ENCODE results near the gene SERGEF. TPM values are rescaled to one million over a fixed set of nuclear protein-coding genes. Genes with fewer than 3 reads are reported as not detected.

SERGEF gene
- total RNA-seq, 4 donors from 2014 or later, result 17.1 to 39.3 (median 33.1) TPM

DNA sequence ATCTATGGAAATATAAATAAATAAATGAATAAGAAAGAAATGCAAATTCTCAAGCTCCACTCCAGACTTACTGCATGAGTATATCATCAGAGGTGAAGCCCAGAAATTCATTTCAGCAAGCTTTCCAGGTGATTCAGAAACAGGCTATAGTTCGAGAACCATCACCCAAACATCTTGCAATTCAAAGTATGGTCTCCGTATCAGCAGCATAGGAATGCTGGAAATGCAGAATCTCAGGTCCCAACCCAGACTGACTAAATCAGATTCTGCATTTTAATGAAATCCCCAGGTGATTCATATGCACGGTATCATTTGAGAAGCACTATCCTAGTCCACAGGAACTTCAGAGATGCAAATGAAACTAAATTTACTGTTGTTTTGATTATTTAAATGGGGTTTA lies 95.3 kb downstream of the SERGEF start:
- DNase-seq (ENCODE audit: low spot score in 2 of 2), result no peak
- no peak overlapping the region for H3K4me3 ChIP-seq (ENCODE audit: low read depth, poor library complexity, severe bottlenecking)
- intact Hi-C loops (cut with DNase I; ENCODE audit: low total_unique reads), result no loop called here
- 92 to 98% methylated on average over 3 of the region's 3 CpGs for WGBS, 2 donors
- TF ChIP-seq, protein P1, sequence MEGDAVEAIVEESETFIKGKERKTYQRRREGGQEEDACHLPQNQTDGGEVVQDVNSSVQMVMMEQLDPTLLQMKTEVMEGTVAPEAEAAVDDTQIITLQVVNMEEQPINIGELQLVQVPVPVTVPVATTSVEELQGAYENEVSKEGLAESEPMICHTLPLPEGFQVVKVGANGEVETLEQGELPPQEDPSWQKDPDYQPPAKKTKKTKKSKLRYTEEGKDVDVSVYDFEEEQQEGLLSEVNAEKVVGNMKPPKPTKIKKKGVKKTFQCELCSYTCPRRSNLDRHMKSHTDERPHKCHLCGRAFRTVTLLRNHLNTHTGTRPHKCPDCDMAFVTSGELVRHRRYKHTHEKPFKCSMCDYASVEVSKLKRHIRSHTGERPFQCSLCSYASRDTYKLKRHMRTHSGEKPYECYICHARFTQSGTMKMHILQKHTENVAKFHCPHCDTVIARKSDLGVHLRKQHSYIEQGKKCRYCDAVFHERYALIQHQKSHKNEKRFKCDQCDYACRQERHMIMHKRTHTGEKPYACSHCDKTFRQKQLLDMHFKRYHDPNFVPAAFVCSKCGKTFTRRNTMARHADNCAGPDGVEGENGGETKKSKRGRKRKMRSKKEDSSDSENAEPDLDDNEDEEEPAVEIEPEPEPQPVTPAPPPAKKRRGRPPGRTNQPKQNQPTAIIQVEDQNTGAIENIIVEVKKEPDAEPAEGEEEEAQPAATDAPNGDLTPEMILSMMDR (IDR thresholded peaks at IDR 0.05), result no peak
- no peak for TF ChIP-seq POLR2A (IDR thresholded peaks at IDR 0.05)

DNA sequence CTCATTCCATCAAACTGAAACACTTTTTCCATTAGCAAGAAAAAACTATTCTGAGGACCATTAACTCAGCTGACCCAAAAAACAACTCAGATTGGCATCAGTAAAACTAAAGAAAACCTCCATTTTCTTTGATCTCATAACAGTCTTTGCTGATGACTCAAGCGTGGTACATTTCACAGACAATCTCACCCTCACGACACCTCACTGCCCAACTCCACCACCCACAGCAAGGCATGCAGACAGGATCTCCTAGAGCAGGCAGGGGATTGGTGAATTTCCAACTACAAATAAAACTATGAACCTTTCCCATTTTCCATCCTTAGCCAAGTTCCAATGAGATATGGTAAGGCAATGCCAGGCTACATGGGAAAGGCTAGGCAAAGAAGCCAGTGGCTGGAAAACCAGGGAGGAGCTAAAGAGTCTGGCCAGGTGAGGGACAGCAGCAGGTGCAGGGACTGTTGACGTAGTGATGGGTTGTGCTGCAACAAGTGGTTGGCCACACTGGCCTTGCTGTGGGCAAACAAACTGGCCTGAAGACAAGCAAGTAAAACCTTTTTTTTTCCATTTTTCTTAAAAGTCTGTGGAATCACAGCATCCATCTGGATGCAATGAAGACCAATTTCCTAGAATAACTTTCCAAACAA lies 97.2 kb downstream of the SERGEF start:
- intact Hi-C loops (cut with DNase I; ENCODE audit: low total_unique reads), result no loop called here
- no peak for DNase-seq (ENCODE audit: low spot score in 2 of 2)
- TF ChIP-seq POLR2A (IDR thresholded peaks at IDR 0.05), result no peak
- TF ChIP-seq, protein P1 (IDR thresholded peaks at IDR 0.05), result no peak
- H3K4me3 ChIP-seq (ENCODE audit: low read depth, poor library complexity, severe bottlenecking), result no peak overlapping the region
- 89 to 92% methylated on average over 3 of the region's 3 CpGs for WGBS, 2 donors

DNA sequence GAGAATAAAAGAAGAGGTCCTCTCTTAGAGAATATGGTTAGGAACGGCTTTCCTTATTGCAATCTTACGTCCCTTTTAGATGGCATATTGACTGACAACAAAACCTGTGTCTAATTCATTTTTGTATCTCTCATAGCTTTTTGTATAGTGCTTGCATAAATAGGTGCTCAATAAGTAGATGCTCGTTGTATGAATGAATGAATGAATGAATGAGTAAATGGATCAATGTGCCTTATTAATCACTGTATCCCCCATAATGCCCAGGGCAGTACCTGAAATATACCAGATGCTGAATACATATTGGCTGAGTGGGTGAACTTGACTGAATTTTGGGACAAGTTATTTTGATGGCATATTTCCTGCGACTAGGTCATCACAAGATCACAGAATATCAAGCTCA lies 97.9 kb downstream of the SERGEF start:
- intact Hi-C loops (cut with DNase I; ENCODE audit: low total_unique reads), result no loop called here
- TF ChIP-seq, protein P1 (IDR thresholded peaks at IDR 0.05), result no peak
- no peak for TF ChIP-seq POLR2A (IDR thresholded peaks at IDR 0.05)
- 95 to 97% methylated on average over 4 of the region's 4 CpGs for WGBS, 2 donors
- H3K4me3 ChIP-seq (ENCODE audit: low read depth, poor library complexity, severe bottlenecking), result no peak overlapping the region
- DNase-seq (ENCODE audit: low spot score in 2 of 2), result no peak

GRCh38 chr11:17907046-17907445 lies 105.8 kb downstream of the SERGEF start:
- TF ChIP-seq, protein P1 (IDR thresholded peaks at IDR 0.05), result no peak
- TF ChIP-seq POLR2A (IDR thresholded peaks at IDR 0.05), result no peak
- 92 to 97% methylated on average over 1 of the region's 1 CpG for WGBS, 2 donors

DNA sequence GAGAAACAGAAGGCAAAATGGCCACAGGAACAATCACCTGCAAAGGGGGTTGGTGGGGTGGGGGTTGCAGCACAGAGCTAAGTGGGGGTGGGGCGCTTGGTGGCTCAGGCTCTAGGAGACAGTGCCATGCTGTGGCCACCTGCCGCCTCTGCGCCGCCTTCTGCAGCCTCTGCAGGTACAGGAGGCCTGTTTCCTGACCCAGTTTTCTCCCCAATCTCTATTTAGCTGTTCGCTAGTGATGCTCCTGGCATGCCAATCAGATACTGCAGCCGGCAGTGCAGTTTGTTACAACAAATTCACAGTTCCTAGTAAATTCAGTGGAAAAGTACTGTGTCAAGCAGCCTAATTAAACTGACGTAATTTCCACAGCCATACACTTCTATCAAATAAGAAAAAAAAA lies 106.4 kb downstream of the SERGEF start:
- TF ChIP-seq, protein P1 (IDR thresholded peaks at IDR 0.05), result no peak
- no peak for TF ChIP-seq POLR2A (IDR thresholded peaks at IDR 0.05)
- H3K4me3 ChIP-seq (ENCODE audit: low read depth, poor library complexity, severe bottlenecking), result no peak overlapping the region
- no peak for DNase-seq (ENCODE audit: low spot score in 2 of 2)
- WGBS, 2 donors, result 93 to 97% methylated on average over 7 of the region's 7 CpGs
- intact Hi-C loops (cut with DNase I; ENCODE audit: low total_unique reads), result no loop called here

More at GRCh38 chr11:17907046-17907445, 105.8 kb downstream of the SERGEF start:
- intact Hi-C loops (cut with DNase I; ENCODE audit: low total_unique reads), result no loop called here
- no peak overlapping the region for H3K4me3 ChIP-seq (ENCODE audit: low read depth, poor library complexity, severe bottlenecking)
- no peak for DNase-seq (ENCODE audit: low spot score in 2 of 2)

GRCh38 chr11:17905477-17905876 lies 107.4 kb downstream of the SERGEF start:
- no peak overlapping the region for H3K4me3 ChIP-seq (ENCODE audit: low read depth, poor library complexity, severe bottlenecking)
- intact Hi-C loops (cut with DNase I; ENCODE audit: low total_unique reads), result no loop called here
- TF ChIP-seq, protein P1 (IDR thresholded peaks at IDR 0.05), result no peak
- no peak for TF ChIP-seq POLR2A (IDR thresholded peaks at IDR 0.05)
- no peak for DNase-seq (ENCODE audit: low spot score in 2 of 2)
